Testis (tissue), 2 donors: Measurements from ENCODE around the gene GMCL2.

Source experiments
- POLR2A ChIP-seq: fragments of 450-650 bp; IDR thresholded peaks from one replicate; pipeline ENCODE4 v1.6.1; 2017; ENCODE audit warnings: antibody characterized with exemption, mild to moderate bottlenecking, moderate library complexity
- TF ChIP-seq, protein P1 (sequence below), 3 experiments: fragments of 450-650 bp in 2 of 3; fragments of 200-600 bp in 1 of 3; sonication (generic) in 1 of 3; IDR thresholded peaks; one replicate each; pipeline ENCODE4 v1.5.1; 2016 to 2019; ENCODE audit warnings: antibody characterized with exemption in 3 of 3, mild to moderate bottlenecking in 2 of 3, moderate library complexity in 1 of 3

DNA sequence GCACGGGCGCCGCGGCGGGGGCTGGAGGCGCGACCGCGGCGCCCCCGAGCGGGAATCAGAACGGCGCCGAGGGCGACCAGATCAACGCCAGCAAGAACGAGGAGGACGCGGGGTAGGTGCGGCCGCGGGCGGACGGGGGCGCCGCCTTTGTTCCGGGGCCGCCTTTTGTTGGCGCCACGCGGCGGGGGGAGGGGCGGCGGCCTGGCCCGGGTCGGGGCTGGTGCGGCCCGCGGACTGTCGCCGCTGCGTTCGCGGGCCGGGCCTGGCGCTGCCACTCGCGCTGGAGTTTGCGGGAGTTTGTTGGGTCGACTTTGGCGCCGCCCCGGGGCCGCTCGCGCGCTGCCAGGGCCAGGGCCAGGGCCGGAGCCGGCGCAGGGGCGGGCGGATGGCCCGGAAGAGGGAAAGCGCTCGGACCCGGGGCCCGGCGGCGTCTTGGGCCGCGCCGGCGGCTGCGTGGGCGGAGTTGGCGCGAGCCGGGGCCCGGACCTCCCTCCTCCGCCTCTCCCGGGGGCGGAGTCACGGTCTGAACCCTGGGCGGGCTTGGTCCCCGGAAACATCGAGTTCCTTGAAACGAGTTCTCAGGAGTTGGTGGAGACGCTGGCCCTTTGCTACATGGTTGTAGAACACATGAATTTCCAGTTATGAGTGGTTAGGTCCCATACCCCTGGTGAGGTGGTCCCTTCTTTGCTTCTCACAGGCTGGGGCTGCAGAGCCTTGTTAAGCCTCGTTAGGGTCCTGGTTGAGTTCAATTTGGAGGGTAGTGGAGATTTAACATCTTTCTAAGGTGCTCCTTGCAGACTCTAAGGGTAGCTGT is 18.0 kb upstream of the GMCL2 start:
- TF ChIP-seq, protein P1, sequence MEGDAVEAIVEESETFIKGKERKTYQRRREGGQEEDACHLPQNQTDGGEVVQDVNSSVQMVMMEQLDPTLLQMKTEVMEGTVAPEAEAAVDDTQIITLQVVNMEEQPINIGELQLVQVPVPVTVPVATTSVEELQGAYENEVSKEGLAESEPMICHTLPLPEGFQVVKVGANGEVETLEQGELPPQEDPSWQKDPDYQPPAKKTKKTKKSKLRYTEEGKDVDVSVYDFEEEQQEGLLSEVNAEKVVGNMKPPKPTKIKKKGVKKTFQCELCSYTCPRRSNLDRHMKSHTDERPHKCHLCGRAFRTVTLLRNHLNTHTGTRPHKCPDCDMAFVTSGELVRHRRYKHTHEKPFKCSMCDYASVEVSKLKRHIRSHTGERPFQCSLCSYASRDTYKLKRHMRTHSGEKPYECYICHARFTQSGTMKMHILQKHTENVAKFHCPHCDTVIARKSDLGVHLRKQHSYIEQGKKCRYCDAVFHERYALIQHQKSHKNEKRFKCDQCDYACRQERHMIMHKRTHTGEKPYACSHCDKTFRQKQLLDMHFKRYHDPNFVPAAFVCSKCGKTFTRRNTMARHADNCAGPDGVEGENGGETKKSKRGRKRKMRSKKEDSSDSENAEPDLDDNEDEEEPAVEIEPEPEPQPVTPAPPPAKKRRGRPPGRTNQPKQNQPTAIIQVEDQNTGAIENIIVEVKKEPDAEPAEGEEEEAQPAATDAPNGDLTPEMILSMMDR (IDR thresholded peaks at IDR 0.05) = no peak
- no peak for TF ChIP-seq POLR2A
